WERI-Rb-1 (cell line): Measurements from ENCODE around the gene LNPEP.

ENCODE experiments used
- DNase-seq: peaks from one replicate; pipeline ENCODE4 v3.0.0-alpha.2; 2020
- H3K27ac ChIP-seq: fragments of 250-450 bp; sonication (Bioruptor Pico); 2 replicates; pipeline ENCODE4 v1.5.1; 2020; ENCODE audit warnings: mild to moderate bottlenecking, moderate library complexity
- H3K27me3 ChIP-seq: fragments of 250-450 bp; sonication (Bioruptor Pico); 2 replicates; pipeline ENCODE4 v1.5.1; 2021; ENCODE audit warnings: mild to moderate bottlenecking, low read depth, moderate library complexity; ENCODE audit not compliant: insufficient read depth, severe bottlenecking
- H3K36me3 ChIP-seq: fragments of 250-450 bp; sonication (Bioruptor Pico); 2 replicates; pipeline ENCODE4 v1.5.1; 2020; ENCODE audit warnings: mild to moderate bottlenecking, moderate library complexity
- H3K4me3 ChIP-seq: 2 replicates; pipeline ENCODE4 v1.5.1; 2011; ENCODE audit warnings: low read depth, mild to moderate bottlenecking, control low read depth, low read length
- H3K9me3 ChIP-seq: fragments of 250-450 bp; sonication (Bioruptor Pico); 2 replicates; pipeline ENCODE4 v1.5.1; 2021; ENCODE audit warnings: mild to moderate bottlenecking, moderate library complexity; ENCODE audit not compliant: severe bottlenecking
- TF ChIP-seq, protein P1 (sequence below): IDR thresholded peaks from 2 replicates; pipeline ENCODE4 v1.5.1; 2011; ENCODE audit warnings: low read depth, mild to moderate bottlenecking, control low read depth, inconsistent platforms, low read length

The LNPEP gene

DNA sequence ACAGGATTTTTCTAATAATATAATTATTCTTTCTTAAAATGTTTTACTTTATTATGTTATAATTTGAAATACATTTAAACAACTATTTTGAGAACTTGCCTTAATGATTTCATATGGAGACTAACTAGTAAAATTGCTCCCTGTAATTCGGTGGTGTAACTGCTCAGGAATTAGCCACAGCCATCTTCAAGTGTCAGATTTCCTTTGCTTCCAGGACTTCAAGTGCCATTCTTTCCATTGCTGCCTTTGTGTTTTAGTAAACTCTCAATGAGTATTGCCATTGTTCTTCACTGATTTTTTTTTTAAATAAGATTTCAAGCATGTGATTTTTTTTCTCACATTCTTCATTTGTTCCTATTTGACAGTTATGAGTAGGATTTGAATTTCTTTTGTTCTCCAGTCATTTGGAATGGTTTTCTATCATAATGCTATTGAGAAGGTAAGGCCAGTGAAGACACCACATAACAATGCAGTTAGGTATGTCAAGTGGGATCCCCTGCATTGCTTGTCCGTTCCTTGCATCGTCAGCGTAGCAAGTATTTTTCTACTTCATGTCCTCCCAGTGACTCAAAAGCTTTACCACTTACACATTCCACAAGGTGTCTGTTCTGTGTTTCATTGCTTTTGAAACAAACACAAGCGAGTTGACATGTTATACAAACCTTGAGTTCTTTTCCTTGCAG lies 83.7 kb downstream of the LNPEP start:
- Histone ChIP-seq H3K4me3 (no peak overlapping the region), H3K27ac (no peak overlapping the region), H3K36me3 (peaks cover 23% of the 10 kb centered on the region), H3K9me3 (no peaks in the 10 kb centered on the region), H3K27me3 (no peaks in the 10 kb centered on the region)
- no peak for DNase-seq
- TF ChIP-seq, protein P1, sequence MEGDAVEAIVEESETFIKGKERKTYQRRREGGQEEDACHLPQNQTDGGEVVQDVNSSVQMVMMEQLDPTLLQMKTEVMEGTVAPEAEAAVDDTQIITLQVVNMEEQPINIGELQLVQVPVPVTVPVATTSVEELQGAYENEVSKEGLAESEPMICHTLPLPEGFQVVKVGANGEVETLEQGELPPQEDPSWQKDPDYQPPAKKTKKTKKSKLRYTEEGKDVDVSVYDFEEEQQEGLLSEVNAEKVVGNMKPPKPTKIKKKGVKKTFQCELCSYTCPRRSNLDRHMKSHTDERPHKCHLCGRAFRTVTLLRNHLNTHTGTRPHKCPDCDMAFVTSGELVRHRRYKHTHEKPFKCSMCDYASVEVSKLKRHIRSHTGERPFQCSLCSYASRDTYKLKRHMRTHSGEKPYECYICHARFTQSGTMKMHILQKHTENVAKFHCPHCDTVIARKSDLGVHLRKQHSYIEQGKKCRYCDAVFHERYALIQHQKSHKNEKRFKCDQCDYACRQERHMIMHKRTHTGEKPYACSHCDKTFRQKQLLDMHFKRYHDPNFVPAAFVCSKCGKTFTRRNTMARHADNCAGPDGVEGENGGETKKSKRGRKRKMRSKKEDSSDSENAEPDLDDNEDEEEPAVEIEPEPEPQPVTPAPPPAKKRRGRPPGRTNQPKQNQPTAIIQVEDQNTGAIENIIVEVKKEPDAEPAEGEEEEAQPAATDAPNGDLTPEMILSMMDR, result no peak

DNA sequence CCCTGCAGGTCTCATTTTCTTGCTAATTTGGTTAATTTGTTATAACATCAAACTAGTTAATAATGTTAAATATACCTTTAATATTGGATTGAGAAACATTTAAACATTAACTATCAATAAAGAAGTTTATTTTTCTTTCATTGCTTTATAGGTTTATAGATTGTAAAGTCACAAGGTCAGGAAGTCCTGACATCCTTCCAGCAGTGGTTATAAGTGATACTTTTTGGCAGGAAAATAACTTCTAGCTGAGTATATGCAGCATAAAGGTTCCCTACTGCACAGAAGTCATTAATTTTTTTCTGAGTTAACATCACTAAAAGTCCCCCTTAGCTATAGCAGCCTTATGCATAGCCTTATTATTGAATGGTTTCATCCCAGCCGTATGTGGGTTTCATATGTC lies 85.5 kb downstream of the LNPEP start:
- H3K4me3 ChIP-seq, result no peak overlapping the region
- TF ChIP-seq, protein P1, result no peak
- H3K27ac ChIP-seq, result no peak overlapping the region
- DNase-seq, result no peak
- H3K9me3 ChIP-seq, result no peaks in the 10 kb centered on the region
- H3K36me3 ChIP-seq, result peaks cover 19% of the 10 kb centered on the region
- H3K27me3 ChIP-seq, result no peaks in the 10 kb centered on the region

DNA sequence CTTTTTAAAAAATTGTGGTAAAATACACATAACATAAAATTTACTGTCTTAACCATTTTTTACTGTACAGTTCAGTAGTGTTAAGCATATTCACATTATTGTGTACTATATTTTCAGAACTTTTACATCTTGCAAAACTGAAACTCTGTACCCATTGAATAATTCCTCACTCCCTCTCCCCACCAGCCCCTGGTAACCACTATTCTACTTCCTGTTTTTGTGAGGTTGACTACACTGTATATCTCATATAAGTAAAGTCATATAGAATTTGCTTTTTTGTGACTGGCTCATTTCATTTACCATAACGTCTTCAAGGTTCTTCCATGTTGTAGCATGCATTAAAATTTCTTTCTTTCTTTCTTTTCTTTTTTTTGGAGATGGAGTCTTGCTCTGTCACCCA lies 87.0 kb downstream of the LNPEP start:
- no peaks in the 10 kb centered on the region for H3K27me3 ChIP-seq
- peaks cover 16% of the 10 kb centered on the region for H3K36me3 ChIP-seq
- TF ChIP-seq, protein P1, result no peak
- no peak overlapping the region for H3K27ac ChIP-seq
- H3K9me3 ChIP-seq, result no peaks in the 10 kb centered on the region
- H3K4me3 ChIP-seq, result no peak overlapping the region
- DNase-seq, result no peak

DNA sequence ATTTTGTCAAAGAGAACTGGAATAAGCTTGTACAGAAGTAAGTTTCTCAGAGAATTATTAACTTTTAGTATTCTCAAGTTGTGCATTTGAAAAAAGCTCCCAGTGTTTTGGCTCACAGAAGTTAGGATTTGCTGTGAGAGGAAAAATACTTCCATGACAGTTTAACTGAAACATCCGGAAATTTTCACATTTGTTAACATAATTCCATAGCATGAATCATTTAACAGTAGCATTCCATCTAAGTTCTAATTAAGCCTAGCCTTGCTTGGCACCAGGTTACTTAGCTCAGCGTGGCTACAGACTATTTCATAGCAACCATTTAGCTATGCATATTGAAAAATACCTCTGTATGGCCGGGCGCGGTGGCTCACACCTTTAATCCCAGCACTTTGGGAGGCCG lies 90.8 kb downstream of the LNPEP start:
- no peak overlapping the region for H3K4me3 ChIP-seq
- no peak for DNase-seq
- H3K36me3 ChIP-seq, result peaks cover 25% of the 10 kb centered on the region
- TF ChIP-seq, protein P1, result no peak
- no peaks in the 10 kb centered on the region for H3K9me3 ChIP-seq
- no peaks in the 10 kb centered on the region for H3K27me3 ChIP-seq
- no peak overlapping the region for H3K27ac ChIP-seq

DNA sequence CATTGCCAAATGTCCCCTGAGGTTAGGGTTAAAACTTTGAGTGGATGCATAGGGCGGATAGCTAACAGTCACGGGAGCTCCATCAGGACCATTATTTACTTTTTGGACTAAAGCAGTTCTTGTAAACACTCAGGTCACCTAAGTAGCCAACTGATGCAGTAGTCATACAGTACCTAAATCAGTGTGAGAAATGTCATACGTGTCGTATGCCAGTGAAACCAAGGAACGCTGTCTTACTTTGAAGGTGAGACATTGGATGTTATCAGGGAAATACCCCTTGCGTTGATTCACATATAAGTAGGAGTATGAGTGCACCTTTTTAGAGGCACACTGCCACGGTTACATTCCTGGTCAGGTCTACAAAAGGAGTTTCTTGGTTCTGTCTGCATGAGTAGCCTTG lies 101.9 kb downstream of the LNPEP start:
- H3K27me3 ChIP-seq, result no peaks in the 10 kb centered on the region

More for the DNA sequence above, 101.9 kb downstream of the LNPEP start:
- DNase-seq, result no peak
- no peaks in the 10 kb centered on the region for H3K36me3 ChIP-seq
- TF ChIP-seq, protein P1, result no peak
- no peak overlapping the region for H3K4me3 ChIP-seq
- no peaks in the 10 kb centered on the region for H3K9me3 ChIP-seq
- no peak overlapping the region for H3K27ac ChIP-seq
